HUES64 (cell line): ENCODE measurements around the gene KLHL26.

Experiments used
- H3K27ac ChIP-seq: 2 replicates; pipeline ENCODE4 v1.7.0; 2013; ENCODE audit warnings: low read depth, low read length, inconsistent platforms
- H3K27me3 ChIP-seq: 2 replicates; pipeline ENCODE4 v1.6.1; 2013; ENCODE audit warnings: mild to moderate bottlenecking, low read length; ENCODE audit not compliant: insufficient read depth
- H3K36me3 ChIP-seq: 2 replicates; pipeline ENCODE4 v1.6.1; 2013; ENCODE audit warnings: mild to moderate bottlenecking, low read length; ENCODE audit not compliant: insufficient read depth
- H3K4me1 ChIP-seq: 2 replicates; pipeline ENCODE4 v1.6.1; 2013; ENCODE audit warnings: mild to moderate bottlenecking, low read length, moderate library complexity; ENCODE audit not compliant: insufficient read depth
- H3K4me3 ChIP-seq: 2 replicates; pipeline ENCODE4 v1.5.1; 2013; ENCODE audit warnings: mild to moderate bottlenecking, low read length, moderate library complexity
- H3K9ac ChIP-seq: 2 replicates; pipeline ENCODE4 v1.6.1; 2013; ENCODE audit warnings: mild to moderate bottlenecking, low read depth, low read length
- H3K9me3 ChIP-seq: 2 replicates; pipeline ENCODE4 v1.6.1; 2013; ENCODE audit warnings: low read depth, low read length; ENCODE audit not compliant: insufficient read depth
- WGBS: fragments of 150-250, 120-280 bp; methylation state at CpG from one replicate; pipeline ENCODE4 v1.1.7; 2013; ENCODE audit warnings: missing lambda C conversion rate; 5-methylcytosine and 5-hydroxymethylcytosine counted together

KLHL26 gene

DNA sequence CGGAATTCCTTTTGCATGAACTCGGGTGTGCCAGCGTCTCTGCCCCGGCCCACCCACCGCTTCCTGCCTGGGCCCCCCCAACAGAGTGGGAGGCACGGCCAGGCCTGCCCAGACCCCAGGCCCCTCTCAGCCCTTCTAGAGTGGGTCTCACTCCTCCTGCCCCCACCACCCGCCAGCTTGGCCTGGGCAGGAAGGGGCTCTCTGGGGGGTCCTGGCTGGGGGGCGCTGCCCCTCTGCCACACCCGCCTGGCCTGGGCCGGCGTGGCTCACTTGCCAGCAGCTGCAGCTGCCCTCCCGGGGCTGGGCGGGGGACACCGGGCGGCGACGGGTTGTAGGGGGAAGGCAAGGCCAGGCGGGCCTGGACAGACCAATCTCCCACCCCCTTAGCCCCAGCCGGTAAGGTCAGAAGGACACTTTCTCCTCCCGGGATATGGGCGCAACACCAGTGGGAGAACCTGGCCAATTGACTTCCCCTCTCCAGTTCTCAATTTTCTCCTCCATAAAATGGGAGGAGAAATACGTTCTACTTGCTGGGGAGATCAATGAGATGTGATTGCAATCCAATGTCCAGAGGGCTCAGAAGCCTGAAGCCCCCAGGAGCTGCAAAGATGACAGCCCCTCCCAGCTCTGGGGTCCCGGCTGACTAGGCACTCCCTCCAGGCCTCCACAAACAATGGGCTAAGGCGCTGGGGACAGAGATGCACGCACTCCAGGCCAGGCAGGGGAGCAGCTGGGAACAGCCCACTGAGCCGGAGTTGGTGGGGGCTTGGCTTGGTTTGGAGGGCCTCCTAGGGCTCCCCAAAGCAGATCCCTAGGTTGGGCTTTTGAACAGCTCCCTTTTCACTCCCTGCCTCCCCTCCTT lies 32.6 kb upstream of the KLHL26 start:
- Histone ChIP-seq H3K4me1 (peaks cover 12% of the 10 kb centered on the region), H3K27me3 (peaks cover 88% of the 10 kb centered on the region), H3K9ac (no peak overlapping the region), H3K4me3 (0 out of 2 replicates have a peak overlapping the region, but pooled peaks have one; percentile 19), H3K9me3 (peaks cover 2% of the 10 kb centered on the region; the same call in 1 of the 2 replicates), H3K27ac (no peak overlapping the region), H3K36me3 (no peaks in the 10 kb centered on the region)
- WGBS, result 5% methylated on average over 25 of the region's 26 CpGs

DNA sequence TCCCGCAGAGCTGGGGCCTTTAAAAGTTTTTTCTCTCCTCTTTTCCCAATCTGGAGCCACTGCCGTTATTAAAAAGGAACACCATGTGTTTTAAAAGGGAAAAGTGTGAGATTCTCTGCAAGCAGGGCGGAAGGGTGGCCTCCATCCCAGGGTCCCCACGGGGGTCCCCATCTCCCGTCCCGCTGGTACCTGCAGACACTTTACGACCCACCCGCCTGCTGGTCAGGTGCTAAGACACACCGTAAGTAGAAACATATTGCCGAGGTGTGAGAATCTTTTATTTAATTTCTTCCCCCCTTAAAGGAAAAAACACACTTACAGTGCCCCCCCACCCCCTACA lies 32.0 kb upstream of the KLHL26 start:
- H3K4me1 ChIP-seq, result peaks cover 17% of the 10 kb centered on the region
- H3K36me3 ChIP-seq, result no peaks in the 10 kb centered on the region
- 21% methylated on average over 8 of the region's 10 CpGs for WGBS
- peaks cover 88% of the 10 kb centered on the region for H3K27me3 ChIP-seq
- H3K27ac ChIP-seq, result no peak overlapping the region
- H3K9me3 ChIP-seq, result peaks cover 2% of the 10 kb centered on the region; the same call in 1 of the 2 replicates
- no peak overlapping the region for H3K4me3 ChIP-seq
- no peak overlapping the region for H3K9ac ChIP-seq

DNA sequence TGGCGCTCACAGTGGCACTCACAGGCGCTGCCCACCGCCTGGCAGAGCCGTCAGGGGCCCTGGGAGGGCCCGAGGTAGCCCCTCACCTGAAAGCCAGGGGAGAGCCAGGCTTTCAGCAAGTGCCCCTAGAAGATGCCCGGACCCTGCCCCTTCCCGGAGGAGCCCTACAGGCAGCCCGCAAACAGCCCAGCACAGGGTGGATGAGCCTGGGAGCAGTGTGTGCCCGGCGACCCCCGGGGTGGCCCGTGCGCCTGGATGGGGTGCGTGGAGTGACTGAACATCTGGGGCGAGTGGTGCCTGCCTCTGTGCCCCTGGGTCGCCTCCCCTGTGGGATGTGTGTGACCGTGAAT lies 31.7 kb upstream of the KLHL26 start:
- H3K27me3 ChIP-seq, result peaks cover 90% of the 10 kb centered on the region
- no peaks in the 10 kb centered on the region for H3K36me3 ChIP-seq
- no peak overlapping the region for H3K9ac ChIP-seq
- H3K4me1 ChIP-seq, result peaks cover 21% of the 10 kb centered on the region
- H3K4me3 ChIP-seq, result peak overlapping the region; percentile 28
- 13% methylated on average over 17 of the region's 17 CpGs for WGBS
- H3K9me3 ChIP-seq, result peaks cover 2% of the 10 kb centered on the region; the same call in 1 of the 2 replicates
- H3K27ac ChIP-seq, result no peak overlapping the region

DNA sequence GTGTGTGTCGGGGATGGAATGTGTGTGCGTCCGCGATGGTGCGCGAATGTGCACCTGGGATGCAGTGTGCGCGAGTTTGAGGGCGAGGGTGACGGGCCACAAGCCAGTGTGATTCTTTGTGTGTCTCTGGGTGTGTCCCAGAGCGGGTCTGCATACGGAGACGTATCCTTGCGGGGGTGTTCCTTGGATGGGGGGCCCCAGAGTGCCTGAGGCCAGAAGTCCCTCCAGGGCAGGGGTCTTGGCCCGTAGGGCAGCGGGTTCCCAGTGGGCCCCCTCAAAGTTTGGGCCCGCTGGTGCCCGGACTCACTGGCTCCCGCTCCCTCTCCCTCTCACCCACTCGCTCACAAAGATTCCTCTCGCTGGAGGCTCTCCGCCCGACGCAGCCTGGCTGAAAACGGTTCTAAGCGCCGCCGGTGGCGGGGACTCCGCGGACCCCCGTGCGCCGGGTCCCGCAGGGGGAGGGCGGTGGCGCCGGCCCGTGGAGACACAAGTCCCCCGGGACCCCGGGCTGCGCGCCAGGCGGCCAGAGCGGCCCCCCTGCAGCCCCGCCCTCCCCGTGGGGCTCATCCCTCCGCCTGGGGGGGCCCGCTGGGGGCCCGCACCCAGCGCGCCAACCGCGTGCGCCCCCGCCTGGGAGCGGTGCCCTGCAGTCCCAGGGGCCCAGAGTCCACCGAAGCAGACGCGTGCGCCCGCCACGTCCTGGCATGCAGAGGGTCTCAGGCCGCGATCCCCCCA lies 31.1 kb upstream of the KLHL26 start:
- H3K4me3 ChIP-seq, result peak overlapping the region; percentile 33
- peaks cover 95% of the 10 kb centered on the region for H3K27me3 ChIP-seq
- no peaks in the 10 kb centered on the region for H3K36me3 ChIP-seq
- peaks cover 25% of the 10 kb centered on the region for H3K4me1 ChIP-seq
- no peak overlapping the region for H3K27ac ChIP-seq
- 4% methylated on average over 65 of the region's 65 CpGs for WGBS
- no peak overlapping the region for H3K9ac ChIP-seq
- H3K9me3 ChIP-seq, result peaks cover 2% of the 10 kb centered on the region; the same call in 1 of the 2 replicates

DNA sequence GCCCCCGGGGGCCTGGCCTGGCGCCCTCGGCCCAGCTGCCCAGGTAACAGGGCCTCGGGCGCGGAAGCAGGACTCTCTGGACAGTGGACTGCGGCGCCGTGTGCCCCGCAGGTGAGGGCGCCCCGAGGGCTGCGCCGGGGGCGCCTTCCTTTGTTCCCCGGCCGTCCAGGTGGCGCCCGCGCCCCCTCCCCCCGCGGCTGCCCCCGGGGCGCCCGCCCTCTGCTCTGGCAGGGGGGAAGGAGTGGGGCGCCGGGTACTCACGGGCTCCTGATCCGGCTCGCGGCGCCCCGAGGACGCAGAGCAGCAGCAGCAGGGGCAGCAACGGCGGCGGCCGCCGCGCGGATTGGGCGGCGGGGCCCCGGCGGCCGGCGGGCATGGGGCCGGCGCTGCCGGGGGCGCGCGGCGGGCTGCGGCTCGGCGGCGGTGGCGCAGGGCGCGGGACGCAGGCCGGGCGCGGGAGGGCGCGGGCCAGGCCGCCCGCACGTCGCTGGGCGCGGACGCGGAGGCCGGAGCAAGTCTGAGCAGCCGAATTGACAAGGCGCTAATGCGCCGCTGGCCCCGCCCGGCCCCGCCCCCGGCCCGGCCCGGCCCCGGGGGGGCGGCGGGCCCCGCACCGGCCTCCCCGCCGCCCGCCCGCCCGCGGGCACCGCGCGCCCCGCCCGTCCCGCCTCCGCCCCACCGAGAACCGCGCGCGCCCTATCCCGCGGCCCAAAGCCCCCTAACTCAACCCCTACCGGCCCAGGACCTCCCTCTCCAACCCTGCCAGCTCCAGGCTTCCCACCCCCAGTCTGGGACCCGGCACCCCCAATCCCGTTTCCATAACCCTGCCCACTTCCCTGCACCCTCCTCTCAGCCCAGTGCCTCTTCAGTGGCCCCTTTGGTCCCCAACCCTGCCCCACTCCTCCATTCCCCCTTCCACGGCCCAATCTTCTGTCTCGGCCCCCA lies 30.3 kb upstream of the KLHL26 start, which contains the start of gene CRLF1:
TSS of gene CRLF1 (minus strand) at position 519 of the 945 bp plus-strand sequence. CDS start at position 376, 143 bp downstream.
- Histone ChIP-seq H3K4me3 (peak within 1 kb of the TSS; percentile 33), H3K27me3 (peaks cover 96% of the 10 kb centered on the region), H3K4me1 (peaks cover 29% of the 10 kb centered on the region), H3K9ac (no peak within 1 kb of the TSS), H3K36me3 (no peaks in the 10 kb centered on the region), H3K27ac (no peak within 1 kb of the TSS), H3K9me3 (peaks cover 2% of the 10 kb centered on the region; the same call in 1 of the 2 replicates)
- WGBS, result 1% methylated on average over 107 of the region's 116 CpGs

DNA sequence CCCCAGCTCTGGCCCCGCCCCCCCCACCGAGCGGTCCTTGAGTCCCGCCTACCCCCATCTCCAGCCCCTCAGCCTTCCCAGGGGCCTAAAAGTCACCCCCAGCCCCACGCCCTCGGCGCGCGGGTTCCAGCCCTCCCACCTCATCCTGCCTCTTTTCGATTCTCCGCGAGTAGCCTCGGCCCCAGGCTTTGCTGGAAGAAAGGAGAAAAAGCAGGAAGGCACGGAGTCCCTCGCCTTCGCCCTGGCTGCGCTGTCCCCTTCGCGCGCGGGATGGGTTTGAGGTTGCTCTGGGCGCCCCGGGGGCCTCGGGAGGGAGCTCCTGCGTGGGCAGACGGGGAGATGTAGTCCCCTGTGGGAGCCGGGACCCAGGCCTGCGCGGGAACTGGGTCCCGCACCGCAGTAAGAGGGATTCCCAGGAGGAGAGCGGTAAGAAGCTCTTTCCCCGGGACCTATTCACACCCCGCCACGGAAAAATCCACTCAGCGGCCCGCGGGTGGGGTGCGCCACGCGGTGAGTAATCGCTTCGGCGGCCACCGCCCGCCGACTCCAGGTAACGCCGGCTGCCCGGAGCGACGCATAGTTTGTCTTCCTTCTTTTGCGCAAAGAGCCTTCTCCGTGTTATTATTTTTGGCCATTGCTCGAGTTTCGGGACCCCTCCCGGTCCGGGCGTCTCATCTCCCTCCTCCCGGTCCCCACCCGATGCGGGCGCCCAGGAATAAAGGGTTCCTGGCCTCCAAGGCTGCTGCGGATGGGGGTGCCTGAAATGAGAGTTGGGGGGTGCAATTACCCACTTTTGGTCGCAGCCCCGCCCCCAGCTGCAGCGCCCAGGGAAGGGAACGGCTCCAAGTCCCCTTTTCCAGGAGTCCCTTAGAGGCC lies 29.4 kb upstream of the KLHL26 start:
- 4% methylated on average over 67 of the region's 68 CpGs for WGBS
- Histone ChIP-seq H3K9ac (no peak overlapping the region), H3K4me3 (peak overlapping the region; percentile 31), H3K4me1 (peaks cover 32% of the 10 kb centered on the region), H3K36me3 (no peaks in the 10 kb centered on the region), H3K9me3 (peaks cover 2% of the 10 kb centered on the region; the same call in 1 of the 2 replicates), H3K27ac (no peak overlapping the region), H3K27me3 (peaks cover 96% of the 10 kb centered on the region)

DNA sequence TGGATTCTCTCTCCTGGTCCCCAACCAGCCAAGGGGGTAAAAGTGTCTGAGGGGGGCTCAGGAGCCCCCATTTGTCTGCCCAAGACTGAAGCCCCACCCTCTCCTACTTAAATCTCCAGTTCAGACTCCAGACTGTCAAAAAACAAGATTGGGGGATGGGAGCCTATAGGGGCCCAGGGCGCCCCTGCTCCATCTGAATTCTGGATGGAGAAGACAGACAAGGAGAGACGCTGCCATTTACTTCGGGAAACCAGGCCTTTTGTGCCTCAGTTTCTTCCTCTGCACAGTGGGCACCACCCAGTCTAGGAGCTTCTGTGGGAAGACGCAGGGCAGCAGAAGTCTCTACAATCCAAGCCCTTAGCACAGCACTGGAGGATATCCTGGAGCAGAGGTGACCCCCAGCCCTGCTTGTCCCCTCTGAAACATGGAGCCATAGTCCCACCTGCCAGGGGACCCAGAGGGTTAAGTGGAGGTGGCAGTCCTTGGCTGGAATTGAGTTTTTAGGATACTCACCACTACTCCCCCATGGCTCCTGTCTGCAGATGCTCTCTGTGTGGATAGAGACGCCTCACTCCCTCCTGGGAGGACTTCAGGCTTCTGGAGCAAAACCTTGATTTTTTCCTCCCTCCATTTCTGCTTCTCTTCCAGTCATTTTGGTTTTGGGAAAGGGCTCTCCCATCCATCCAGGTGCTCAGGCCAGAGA lies 28.6 kb upstream of the KLHL26 start:
- Histone ChIP-seq H3K4me1 (peaks cover 32% of the 10 kb centered on the region), H3K36me3 (no peaks in the 10 kb centered on the region), H3K9me3 (peaks cover 2% of the 10 kb centered on the region; the same call in 1 of the 2 replicates), H3K9ac (no peak overlapping the region), H3K27me3 (peaks cover 96% of the 10 kb centered on the region), H3K27ac (no peak overlapping the region), H3K4me3 (no peak overlapping the region)
- 32% methylated on average over 5 of the region's 5 CpGs for WGBS

DNA sequence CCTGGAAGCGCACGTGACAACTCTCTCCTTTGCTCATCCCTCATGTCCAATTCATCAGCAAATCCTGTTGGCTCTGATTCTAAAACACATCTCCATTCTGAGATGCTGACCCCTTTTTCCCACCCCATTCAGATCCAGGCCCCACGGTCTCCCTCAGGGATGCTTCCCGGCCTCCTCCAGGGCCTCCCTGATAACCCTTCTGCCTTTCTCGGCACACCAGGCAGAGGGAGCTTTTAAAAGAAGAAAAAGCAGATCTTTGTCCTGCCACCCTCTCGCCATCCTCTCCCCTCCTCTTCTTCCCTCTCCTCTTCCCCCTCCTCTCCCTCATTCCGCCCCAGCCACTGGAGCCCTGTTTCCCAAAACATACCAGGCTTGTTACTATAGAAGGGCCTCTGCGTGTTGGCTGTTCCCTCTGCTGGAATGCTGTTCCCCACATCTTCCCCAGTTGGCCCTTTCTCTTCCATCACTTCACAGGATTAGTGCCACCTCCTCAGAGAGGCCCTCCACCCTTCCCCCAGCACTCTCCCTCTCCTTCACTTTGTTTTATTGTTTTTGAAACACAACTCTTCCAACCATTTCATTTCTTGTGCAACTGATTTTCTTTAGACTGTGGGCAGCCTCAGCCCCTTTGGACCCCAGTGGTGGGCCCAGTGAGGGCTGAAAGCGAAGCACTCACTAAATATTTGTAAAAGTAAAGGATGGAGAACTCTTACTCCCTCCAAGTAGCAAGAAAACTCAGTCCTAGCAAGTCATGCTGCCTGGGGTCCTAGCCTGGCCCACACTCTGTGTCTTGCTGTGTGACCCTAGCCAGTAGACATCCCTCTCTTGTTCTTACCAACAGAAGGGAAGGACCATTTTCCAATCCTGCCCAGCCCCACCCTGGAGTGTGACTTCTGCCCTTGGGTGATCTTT lies 27.8 kb upstream of the KLHL26 start:
- 24% methylated on average over 8 of the region's 9 CpGs for WGBS
- H3K36me3 ChIP-seq, result no peaks in the 10 kb centered on the region
- peaks cover 30% of the 10 kb centered on the region for H3K4me1 ChIP-seq
- no peak overlapping the region for H3K9ac ChIP-seq
- H3K9me3 ChIP-seq, result peaks cover 2% of the 10 kb centered on the region; the same call in 1 of the 2 replicates
- H3K4me3 ChIP-seq, result no peak overlapping the region
- no peak overlapping the region for H3K27ac ChIP-seq
- H3K27me3 ChIP-seq, result peaks cover 97% of the 10 kb centered on the region

DNA sequence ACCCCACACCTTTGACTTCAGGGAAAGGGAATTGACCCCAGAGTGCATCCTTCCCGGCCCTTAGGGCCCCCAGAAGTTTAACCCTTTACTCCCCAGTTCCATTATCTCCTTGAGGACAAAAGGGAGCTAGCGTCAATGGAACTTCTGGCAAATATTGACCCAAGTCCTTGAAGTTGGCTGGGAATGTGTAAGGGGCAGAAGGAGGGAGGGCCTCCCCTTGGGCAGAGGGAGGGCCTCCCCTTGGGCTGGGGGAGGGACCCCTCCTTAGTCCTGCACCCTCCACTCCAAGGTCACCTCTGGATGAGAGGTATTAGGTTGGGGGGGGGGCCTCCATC lies 27.1 kb upstream of the KLHL26 start:
- Histone ChIP-seq H3K9ac (no peak overlapping the region), H3K27ac (no peak overlapping the region), H3K9me3 (peaks cover 2% of the 10 kb centered on the region; the same call in 1 of the 2 replicates), H3K4me1 (peaks cover 24% of the 10 kb centered on the region), H3K36me3 (no peaks in the 10 kb centered on the region), H3K4me3 (no peak overlapping the region), H3K27me3 (peaks cover 97% of the 10 kb centered on the region)
- WGBS, result 8% methylated on average over 2 of the region's 2 CpGs
